Measurements from ENCODE around the gene CDH13. TPM values are rescaled to one million over a fixed set of nuclear protein-coding genes. Genes with fewer than 3 reads are reported as not detected.
A peak's percentile ranks its signal among the peaks of the same experiment; 100 is the strongest.

The CDH13 gene
- total RNA-seq, 1 donor from 2014 or later = 161 TPM

- H3K4me1 ChIP-seq = peaks cover 59% of the 10 kb centered on the region
- no peak for DNase-seq
- intact Hi-C loops (cut with micrococcal nuclease) = no loop called here
- H3K36me3 ChIP-seq = no peaks in the 10 kb centered on the region
- no peak overlapping the region for H3K27ac ChIP-seq (replicated peaks)
- H3K4me3 ChIP-seq = no peak overlapping the region
- no peaks in the 10 kb centered on the region for H3K27me3 ChIP-seq (ENCODE audit: low read depth)
- TF ChIP-seq CTCF (IDR thresholded peaks at IDR 0.05; ENCODE audit: borderline replicate concordance) = no peak
- no peaks in the 10 kb centered on the region for H3K9me3 ChIP-seq (replicated peaks)
Measured at GRCh38 chr16:82703161-82703560, 76.4 kb downstream of the CDH13 start.

GRCh38 chr16:82703871-82704768 is 77.4 kb downstream of the CDH13 start:
- no peaks in the 10 kb centered on the region for H3K36me3 ChIP-seq
- intact Hi-C loops (cut with micrococcal nuclease) = no loop called here
- H3K4me1 ChIP-seq = peaks cover 54% of the 10 kb centered on the region
- no peak for TF ChIP-seq CTCF (IDR thresholded peaks at IDR 0.05; ENCODE audit: borderline replicate concordance)
- no peaks in the 10 kb centered on the region for H3K9me3 ChIP-seq (replicated peaks)
- DNase-seq = no peak
- no peak overlapping the region for H3K27ac ChIP-seq (replicated peaks)
- no peak overlapping the region for H3K4me3 ChIP-seq
- no peaks in the 10 kb centered on the region for H3K27me3 ChIP-seq (ENCODE audit: low read depth)

GRCh38 chr16:82709987-82710386 is 83.2 kb downstream of the CDH13 start:
- no peak for TF ChIP-seq CTCF (IDR thresholded peaks at IDR 0.05; ENCODE audit: borderline replicate concordance)
- no peak for DNase-seq
- no peaks in the 10 kb centered on the region for H3K9me3 ChIP-seq (replicated peaks)
- intact Hi-C loops (cut with micrococcal nuclease) = no loop called here
- H3K36me3 ChIP-seq = no peaks in the 10 kb centered on the region
- peaks cover 47% of the 10 kb centered on the region for H3K4me1 ChIP-seq
- no peak overlapping the region for H3K4me3 ChIP-seq
- no peak overlapping the region for H3K27ac ChIP-seq (replicated peaks)
- H3K27me3 ChIP-seq (ENCODE audit: low read depth) = no peaks in the 10 kb centered on the region

GRCh38 chr16:82713778-82714177 is 87.0 kb downstream of the CDH13 start:
- TF ChIP-seq CTCF (IDR thresholded peaks at IDR 0.05; ENCODE audit: borderline replicate concordance) = no peak
- intact Hi-C loops (cut with micrococcal nuclease) = no loop called here
- DNase-seq = no peak
- H3K27me3 ChIP-seq (ENCODE audit: low read depth) = no peaks in the 10 kb centered on the region
- H3K36me3 ChIP-seq = no peaks in the 10 kb centered on the region
- H3K4me1 ChIP-seq = peaks cover 67% of the 10 kb centered on the region
- no peak overlapping the region for H3K4me3 ChIP-seq
- H3K9me3 ChIP-seq (replicated peaks) = no peaks in the 10 kb centered on the region
- H3K27ac ChIP-seq (replicated peaks) = peak overlapping the region; percentile 89

- peaks cover 56% of the 10 kb centered on the region for H3K4me1 ChIP-seq
- no peaks in the 10 kb centered on the region for H3K27me3 ChIP-seq (ENCODE audit: low read depth)
- no peaks in the 10 kb centered on the region for H3K36me3 ChIP-seq
- peak overlapping the region; percentile 89 for H3K27ac ChIP-seq (replicated peaks)
- TF ChIP-seq CTCF (IDR thresholded peaks at IDR 0.05; ENCODE audit: borderline replicate concordance) = no peak
- H3K4me3 ChIP-seq = peak overlapping the region; percentile 49
- H3K9me3 ChIP-seq (replicated peaks) = no peaks in the 10 kb centered on the region
- peak; percentile 52 for DNase-seq
- intact Hi-C loops (cut with micrococcal nuclease) = no loop called here
Measured at GRCh38 chr16:82715160-82715559, 88.4 kb downstream of the CDH13 start.

All from left ventricle myocardium inferior (tissue), 1 donor.